ENCODE results near the gene DCST1. TPM values are rescaled to one million over a fixed set of nuclear protein-coding genes. Genes with fewer than 3 reads are reported as not detected.

Gene DCST1
- total RNA-seq, 1 experiment from 2014 or later, result 0.22 TPM

GRCh38 chr1:155092641-155093040, 59.0 kb downstream of the DCST1 start:
- Histone ChIP-seq H3F3A (ENCODE audit: insufficient read depth, low read depth) (peaks cover 8% of the 10 kb centered on the region; the same call in 1 of the 2 replicates), H3K36me3 (ENCODE audit: low read depth) (no peaks in the 10 kb centered on the region), H4K20me1 (ENCODE audit: insufficient read depth) (no peaks in the 10 kb centered on the region), H3K4me3 (no peak overlapping the region), H3K9me3 (ENCODE audit: insufficient read depth, low read depth) (no peaks in the 10 kb centered on the region), H3K27me3 (ENCODE audit: insufficient read depth, low read depth) (no peaks in the 10 kb centered on the region), H3K4me2 (no peak overlapping the region), H3K27ac (no peak overlapping the region), H3K4me1 (replicated peaks; ENCODE audit: insufficient read depth) (0 out of 2 replicates have a peak, but pooled peaks cover 4% of the 10 kb centered on the region), H3K9me2 (ENCODE audit: insufficient read depth) (no peaks in the 10 kb centered on the region), H3K79me2 (ENCODE audit: low read depth) (no peaks in the 10 kb centered on the region), H2AFZ (no peak overlapping the region)
- no peak for DNase-seq
- intact Hi-C loops (cut with micrococcal nuclease; ENCODE audit: unreplicated experiment), result no loop called here
- BruUV-seq (replicated peaks), result no TSS peak
- no peak for TF ChIP-seq EZH2 (IDR thresholded peaks at IDR 0.05; ENCODE audit: low read depth)
- no peak for TF ChIP-seq CTCF (conservative IDR thresholded peaks at IDR 0.05)
- CTCF ChIA-PET, result interaction anchor here (0.6 to 2.0 kb wide), 2 partner anchors 73 to 75 kb away, joined by 4 to 20 read pairs; no protein-coding TSS in a partner anchor
- POLR2A ChIA-PET (ENCODE audit: unreplicated experiment), result no interaction called here

- Histone ChIP-seq H3K79me2 (ENCODE audit: low read depth) (no peaks in the 10 kb centered on the region), H3K36me3 (ENCODE audit: low read depth) (no peaks in the 10 kb centered on the region), H3K27me3 (ENCODE audit: insufficient read depth, low read depth) (no peaks in the 10 kb centered on the region), H2AFZ (no peak overlapping the region), H3K4me1 (replicated peaks; ENCODE audit: insufficient read depth) (0 out of 2 replicates have a peak, but pooled peaks cover 4% of the 10 kb centered on the region), H4K20me1 (ENCODE audit: insufficient read depth) (no peaks in the 10 kb centered on the region), H3K4me3 (no peak overlapping the region), H3K9me2 (ENCODE audit: insufficient read depth) (no peaks in the 10 kb centered on the region), H3K9me3 (ENCODE audit: insufficient read depth, low read depth) (no peaks in the 10 kb centered on the region), H3K27ac (no peak overlapping the region), H3F3A (ENCODE audit: insufficient read depth, low read depth) (peaks cover 8% of the 10 kb centered on the region; the same call in 1 of the 2 replicates), H3K4me2 (peak overlapping the region; percentile 25; the same call in 1 of the 2 replicates)
- intact Hi-C loops (cut with micrococcal nuclease; ENCODE audit: unreplicated experiment), result loop anchor here (2.0 kb wide), 1 partner anchor 35 kb away; no protein-coding TSS in a partner anchor
- BruUV-seq (replicated peaks), result no TSS peak
- CTCF ChIA-PET, result interaction anchor here (0.6 kb wide), 1 partner anchor 68 kb away, joined by 6 read pairs; no protein-coding TSS in a partner anchor
- TF ChIP-seq EZH2 (IDR thresholded peaks at IDR 0.05; ENCODE audit: low read depth) (no peak), CTCF (conservative IDR thresholded peaks at IDR 0.05) (peak; percentile 56; the same call in 1 of the 2 replicates)
- POLR2A ChIA-PET (ENCODE audit: unreplicated experiment), result no interaction called here
- peak in 1 of 2 experiments; percentile 53 for DNase-seq
Measured at GRCh38 chr1:155093911-155094621, 60.4 kb downstream of the DCST1 start.

GRCh38 chr1:155094622-155094948, 61.0 kb downstream of the DCST1 start:
- Histone ChIP-seq H3K9me2 (ENCODE audit: insufficient read depth) (no peaks in the 10 kb centered on the region), H3K4me1 (replicated peaks; ENCODE audit: insufficient read depth) (0 out of 2 replicates have a peak, but pooled peaks cover 4% of the 10 kb centered on the region), H3K36me3 (ENCODE audit: low read depth) (no peaks in the 10 kb centered on the region), H3K9me3 (ENCODE audit: insufficient read depth, low read depth) (no peaks in the 10 kb centered on the region), H3K4me2 (no peak overlapping the region), H3K27me3 (ENCODE audit: insufficient read depth, low read depth) (no peaks in the 10 kb centered on the region), H3K27ac (no peak overlapping the region), H3F3A (ENCODE audit: insufficient read depth, low read depth) (peaks cover 8% of the 10 kb centered on the region; the same call in 1 of the 2 replicates), H3K4me3 (no peak overlapping the region), H3K79me2 (ENCODE audit: low read depth) (no peaks in the 10 kb centered on the region), H4K20me1 (ENCODE audit: insufficient read depth) (no peaks in the 10 kb centered on the region), H2AFZ (no peak overlapping the region)
- no peak for DNase-seq
- POLR2A ChIA-PET (ENCODE audit: unreplicated experiment), result no interaction called here
- intact Hi-C loops (cut with micrococcal nuclease; ENCODE audit: unreplicated experiment), result loop anchor here (2.0 kb wide), 1 partner anchor 34 kb away; no protein-coding TSS in a partner anchor
- CTCF ChIA-PET, result no interaction called here
- BruUV-seq (replicated peaks), result no TSS peak
- TF ChIP-seq EZH2 (IDR thresholded peaks at IDR 0.05; ENCODE audit: low read depth) (no peak), CTCF (conservative IDR thresholded peaks at IDR 0.05) (no peak; the same call in 1 of the 2 replicates)
